Astrocyte (in vitro differentiated cells and primary cell): Measurements from ENCODE around the gene TOX3.

Experiments
- CTCF ChIP-seq: IDR thresholded peaks from 2 replicates; pipeline ENCODE4 v1.5.1; 2011; ENCODE audit warnings: low read depth, mild to moderate bottlenecking, inconsistent platforms, low read length, moderate library complexity; ENCODE audit not compliant: insufficient read depth
- EZH2 ChIP-seq: IDR thresholded peaks from 2 replicates; pipeline ENCODE4 v1.6.1; 2012; ENCODE audit warnings: mild to moderate bottlenecking, low read length, inconsistent platforms; ENCODE audit not compliant: insufficient read depth

GRCh38 chr16:52515068-52515671, 31.8 kb downstream of the TOX3 start:
- TF ChIP-seq CTCF (no peak), EZH2 (no peak)
